K562 (cell line): Measurements from ENCODE around the gene SYNM. TPM values are rescaled to one million over a fixed set of nuclear protein-coding genes. Genes with fewer than 3 reads are reported as not detected.
A peak's percentile ranks its signal among the peaks of the same experiment; 100 is the strongest.

ENCODE experiments used
- ATAC-seq: fragments of 200-7000 bp; cut with Tn5 transposase; 3 replicates; pipeline ENCODE4 v1.9.1; 2020; ENCODE audit warnings: moderate library complexity
- BruUV-seq: library from RNA; stranded (reverse); fragments of 400-500 nt; replicated peaks from 2 replicates; lab custom pipeline; 2021; lab: Mats Ljungman, UMichigan
- CTCF ChIA-PET: fragments of 300-600 bp; formaldehyde crosslinking; extraction: SDS; loops from one replicate; lab custom pipeline; 2021; ENCODE audit warnings: low intra/inter-chr PET ratio; lab: Yijun Ruan, JAX
- POLR2A ChIA-PET: fragments of 300-600, 350-650 bp; sonication (Branson Sonifier 250); formaldehyde crosslinking; extraction: SDS; loops from one replicate; lab custom pipeline; 2021; ENCODE audit warnings: antibody characterized with exemption, inconsistent platforms; lab: Yijun Ruan, JAX
- DNase-seq, 4 experiments: peaks; one replicate each; pipeline versions ENCODE4 v3.0.0 to v3.0.0-alpha.2; 2011 to 2018; ENCODE audit warnings: low spot score in 3 of 4, mixed read lengths in 3 of 4; ENCODE audit errors: extremely low read depth in 1 of 4
- FAIRE-seq: peaks from 2 replicates; lab custom pipeline; 2011; peaks lifted over from hg19 to GRCh38; lab: Jason Lieb, UNC
- H2AFZ ChIP-seq: 2 replicates; pipeline ENCODE4 v1.6.0; 2011; ENCODE audit warnings: low read depth, low read length, control low read depth, inconsistent platforms
- H3K27ac ChIP-seq: fragments of 200-600 bp; 3 replicates; pipeline ENCODE4 v1.8.0; 2011; ENCODE audit warnings: low read depth, mild to moderate bottlenecking, control low read depth, inconsistent platforms, low read length, moderate library complexity, mixed read lengths; ENCODE audit errors: extremely low read depth
- H3K27me3 ChIP-seq, 2 experiments: fragments of 300-600 bp in 1 of 2; 2 replicates in 1 of 2; 3 replicates in 1 of 2; pipeline versions ENCODE4 v1.6.0 to v1.8.0; 2011; ENCODE audit warnings: inconsistent platforms in 2 of 2, low read length in 2 of 2, mild to moderate bottlenecking in 1 of 2, mixed read lengths in 1 of 2, moderate library complexity in 1 of 2; ENCODE audit not compliant: control insufficient read depth in 2 of 2, insufficient read depth in 2 of 2
- H3K36me3 ChIP-seq: fragments of 300-600 bp; 3 replicates; pipeline ENCODE4 v1.8.0; 2011; ENCODE audit warnings: mild to moderate bottlenecking, low read length, inconsistent platforms; ENCODE audit not compliant: control insufficient read depth, insufficient read depth
- H3K4me1 ChIP-seq, 2 experiments: fragments of 200-600 bp in 1 of 2; replicated peaks in 1 of 2; 2 replicates in 1 of 2; 3 replicates in 1 of 2; pipeline versions ENCODE4 v1.5.1 to v1.8.0; 2011; ENCODE audit warnings: inconsistent platforms in 2 of 2, low read length in 2 of 2, mild to moderate bottlenecking in 1 of 2, mixed read lengths in 1 of 2, moderate library complexity in 1 of 2; ENCODE audit not compliant: control insufficient read depth in 2 of 2, insufficient read depth in 2 of 2
- H3K4me2 ChIP-seq: 2 replicates; pipeline ENCODE4 v1.6.1; 2011; ENCODE audit warnings: low read length, control low read depth, inconsistent platforms, mixed read lengths; ENCODE audit not compliant: insufficient read depth
- H3K4me3 ChIP-seq: fragments of 200-600 bp; sonication (generic), shearing (Covaris generic); 2 replicates; pipeline ENCODE4 v1.5.1; 2016; ENCODE audit warnings: control low read depth, inconsistent platforms
- H3K79me2 ChIP-seq: fragments of 200-600 bp; 3 replicates; pipeline ENCODE4 v1.8.0; 2011; ENCODE audit warnings: low read length, inconsistent platforms; ENCODE audit not compliant: control insufficient read depth, insufficient read depth
- H3K9ac ChIP-seq, 2 experiments: 2 replicates each; pipeline versions ENCODE4 v1.6.0 to v1.6.1; 2011; ENCODE audit warnings: low read depth in 2 of 2, low read length in 2 of 2, control low read depth in 1 of 2, inconsistent platforms in 1 of 2, mild to moderate bottlenecking in 1 of 2, mixed read lengths in 1 of 2; ENCODE audit not compliant: insufficient read depth in 1 of 2
- H3K9me1 ChIP-seq: one replicate; pipeline ENCODE4 v1.6.0; 2011; ENCODE audit warnings: inconsistent platforms, mild to moderate bottlenecking, low read length, moderate library complexity; ENCODE audit not compliant: control insufficient read depth, insufficient read depth
- H3K9me3 ChIP-seq: replicated peaks from 2 replicates; pipeline ENCODE4 v1.5.1; 2011; ENCODE audit warnings: low read depth, low read length, inconsistent platforms; ENCODE audit not compliant: control insufficient read depth, insufficient read depth
- H4K20me1 ChIP-seq: replicated peaks from 2 replicates; pipeline ENCODE4 v1.6.1; 2011; ENCODE audit warnings: low read length, inconsistent platforms, mixed read lengths; ENCODE audit not compliant: control insufficient read depth, insufficient read depth
- PCBP2 ChIP-seq: fragments of 200-400 bp; formaldehyde crosslinking; IDR thresholded peaks from 2 replicates; pipeline ENCODE4 v1.6.1; 2018; ENCODE audit warnings: low read length, low read depth, mild to moderate bottlenecking, moderate library complexity; ENCODE audit not compliant: poor library complexity, severe bottlenecking
- TCF7L2 ChIP-seq: fragments of 150-350 bp; IDR thresholded peaks from 2 replicates; pipeline ENCODE4 v1.6.1; 2016; ENCODE audit warnings: low read depth, mild to moderate bottlenecking, low read length, moderate library complexity
- ZNF316 ChIP-seq: fragments of 450-650 bp; IDR thresholded peaks from 2 replicates; pipeline ENCODE4 v1.6.1; 2016
- WGBS: fragments of 100-300 bp; shearing (Covaris generic); methylation state at CpG from one replicate; pipeline ENCODE4 v1.1.6; 2016; ENCODE audit warnings: low coverage, mixed read lengths; ENCODE audit not compliant: insufficient coverage; ENCODE audit errors: missing lambda C conversion rate; 5-methylcytosine and 5-hydroxymethylcytosine counted together
- in situ Hi-C: fragments of 300-500 bp; cut with MboI; formaldehyde crosslinking; loops from 4 replicates; pipeline ENCODE4 v1.15.0; 2018; ENCODE audit warnings: inconsistent platforms, mixed read lengths
- intact Hi-C: fragments of 100-400 bp; cut with micrococcal nuclease; formaldehyde crosslinking; loops from 2 replicates; pipeline ENCODE4 v1.14.2; 2022
- polyA plus RNA-seq, 8 experiments: library from polyadenylated mRNA; depleted of rRNA in 4 of 8; stranded (reverse) in 5 of 8; unstranded in 3 of 8; fragments of >200 nt; fragmentation: Nextera tagmentation in 2 of 8; fragmentation: Illumina TruSeq in 1 of 8; extraction: Ambion mirVana in 2 of 8; extraction: Trizol in 1 of 8; gene quantifications; 2 replicates each; pipeline versions ENCODE4 v1.2.1 to v1.2.3, GENCODE V29; 2011 to 2014; ENCODE audit warnings: inconsistent platforms in 1 of 8, missing spikeins in 1 of 8
- total RNA-seq, 7 experiments: library from RNA; depleted of rRNA in 6 of 7; stranded (reverse); fragments of >200 nt in 6 of 7; fragmentation: Illumina TruSeq in 2 of 7; extraction: Trizol in 2 of 7; gene quantifications; 2 replicates each; pipeline versions ENCODE4 v1.2.1 to v1.2.3, GENCODE V29; 2011 to 2021; ENCODE audit warnings: low replicate concordance in 1 of 7
- TF ChIP-seq, protein P1 (sequence below): fragments of 250-450 bp; sonication (Bioruptor Pico); IDR thresholded peaks from 2 replicates; pipeline ENCODE4 v1.4.0; 2020; ENCODE audit warnings: mild to moderate bottlenecking, moderate library complexity, borderline replicate concordance

The SYNM gene
- total and polyA plus RNA-seq, 9 of the 15 experiments (the other 6 are each of a cell fraction or from before 2014, with no cell fraction given), result 0.01 to 0.42 (median 0.13) TPM

DNA sequence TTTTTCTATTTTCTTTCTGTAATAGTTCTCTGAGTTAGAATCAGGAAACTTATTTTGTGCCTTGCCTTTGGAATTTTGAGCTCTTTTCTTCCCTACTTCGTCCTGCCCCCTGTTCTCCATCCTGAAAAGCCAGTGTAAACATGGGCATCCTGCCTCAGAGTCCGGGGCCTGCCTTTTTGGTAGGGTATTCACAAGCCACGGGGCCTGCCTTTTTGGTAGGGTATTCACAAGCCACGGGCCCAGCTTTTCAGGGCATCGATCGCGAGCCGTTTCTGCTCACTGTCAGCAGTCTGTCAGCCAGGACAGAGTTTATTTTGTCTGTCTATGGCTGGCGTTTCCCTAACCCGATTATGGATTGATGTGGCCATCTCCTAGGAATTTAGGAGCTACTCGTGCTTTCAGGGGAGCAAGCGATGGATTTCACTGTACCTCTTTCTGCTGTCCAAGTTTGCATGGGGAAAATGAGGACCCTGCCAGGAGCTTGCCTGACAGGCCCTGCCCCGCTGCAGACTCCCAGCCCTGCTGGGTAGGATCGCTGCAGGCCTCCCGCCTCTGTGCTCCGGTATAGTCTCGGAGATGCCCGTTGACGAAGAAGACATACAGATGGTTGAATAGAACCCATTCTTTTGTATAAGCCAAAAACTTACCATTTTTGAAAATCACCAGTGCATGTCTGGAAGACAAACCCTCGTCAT is 12.8 kb downstream of the SYNM start:
- ChIA-PET CTCF (no interaction called here), POLR2A (interaction anchor here (0.6 to 1.0 kb wide), 2 partner anchors 9 to 26 kb away, joined by 3 to 6 read pairs; no protein-coding TSS in a partner anchor)
- Histone ChIP-seq H4K20me1 (no peaks in the 10 kb centered on the region), H3K4me1 (no peaks in the 10 kb centered on the region), H3K27ac (no peak overlapping the region), H3K36me3 (no peaks in the 10 kb centered on the region), H3K9me3 (no peaks in the 10 kb centered on the region), H3K9me1 (no peaks in the 10 kb centered on the region), H3K9ac (no peak overlapping the region), H3K27me3 (peaks cover 6 to 27% of the 10 kb centered on the region in 2 experiments; a peak in 4 of 5 replicates), H2AFZ (no peak overlapping the region), H3K79me2 (no peaks in the 10 kb centered on the region), H3K4me2 (no peak overlapping the region), H3K4me3 (no peak overlapping the region)
- WGBS, result 6% methylated on average over 19 of the region's 20 CpGs
- in situ Hi-C loops, result no loop called here
- TF ChIP-seq TCF7L2, result no peak
- no peak for TF ChIP-seq PCBP2
- ATAC-seq, result no peak
- no peak for DNase-seq
- FAIRE-seq, result no peak
- intact Hi-C loops, result no loop called here
- BruUV-seq, result no TSS peak

DNA sequence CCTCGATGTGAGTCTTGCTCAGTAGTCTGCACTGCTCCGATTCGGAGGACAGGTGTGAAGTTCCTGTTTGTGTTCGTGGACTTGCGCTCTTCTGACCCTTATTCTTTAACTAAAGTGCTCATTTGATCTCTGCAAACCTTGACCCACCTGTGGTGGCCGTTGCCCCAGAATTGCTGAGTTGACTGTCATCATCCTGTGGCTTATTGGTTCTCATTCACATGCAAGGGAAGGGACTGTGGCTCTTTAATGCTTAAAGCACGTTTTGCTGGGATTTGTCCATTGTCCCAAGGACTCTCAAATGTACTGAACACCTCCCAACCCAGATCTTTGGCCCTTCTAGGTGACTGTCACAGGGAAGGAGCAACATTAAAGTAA is 13.4 kb downstream of the SYNM start:
- in situ Hi-C loops, result no loop called here
- no peaks in the 10 kb centered on the region for H3K36me3 ChIP-seq
- no peak overlapping the region for H3K27ac ChIP-seq
- H3K9me3 ChIP-seq, result no peaks in the 10 kb centered on the region
- FAIRE-seq, result no peak
- no peak overlapping the region for H3K9ac ChIP-seq
- TF ChIP-seq, protein P1, sequence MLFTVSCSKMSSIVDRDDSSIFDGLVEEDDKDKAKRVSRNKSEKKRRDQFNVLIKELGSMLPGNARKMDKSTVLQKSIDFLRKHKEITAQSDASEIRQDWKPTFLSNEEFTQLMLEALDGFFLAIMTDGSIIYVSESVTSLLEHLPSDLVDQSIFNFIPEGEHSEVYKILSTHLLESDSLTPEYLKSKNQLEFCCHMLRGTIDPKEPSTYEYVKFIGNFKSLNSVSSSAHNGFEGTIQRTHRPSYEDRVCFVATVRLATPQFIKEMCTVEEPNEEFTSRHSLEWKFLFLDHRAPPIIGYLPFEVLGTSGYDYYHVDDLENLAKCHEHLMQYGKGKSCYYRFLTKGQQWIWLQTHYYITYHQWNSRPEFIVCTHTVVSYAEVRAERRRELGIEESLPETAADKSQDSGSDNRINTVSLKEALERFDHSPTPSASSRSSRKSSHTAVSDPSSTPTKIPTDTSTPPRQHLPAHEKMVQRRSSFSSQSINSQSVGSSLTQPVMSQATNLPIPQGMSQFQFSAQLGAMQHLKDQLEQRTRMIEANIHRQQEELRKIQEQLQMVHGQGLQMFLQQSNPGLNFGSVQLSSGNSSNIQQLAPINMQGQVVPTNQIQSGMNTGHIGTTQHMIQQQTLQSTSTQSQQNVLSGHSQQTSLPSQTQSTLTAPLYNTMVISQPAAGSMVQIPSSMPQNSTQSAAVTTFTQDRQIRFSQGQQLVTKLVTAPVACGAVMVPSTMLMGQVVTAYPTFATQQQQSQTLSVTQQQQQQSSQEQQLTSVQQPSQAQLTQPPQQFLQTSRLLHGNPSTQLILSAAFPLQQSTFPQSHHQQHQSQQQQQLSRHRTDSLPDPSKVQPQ (CRISPR knock-in tag), result no peak
- TF ChIP-seq ZNF316, result peak; percentile 28; the same call in 1 of the 2 replicates
- ChIA-PET CTCF (no interaction called here), POLR2A (interaction anchor here (1.0 kb wide), 1 partner anchor 9 kb away, joined by 6 read pairs; no protein-coding TSS in a partner anchor)
- peaks cover 0 to under 1% of the 10 kb centered on the region in 2 experiments; a peak in 1 of 5 replicates for H3K4me1 ChIP-seq
- H3K4me3 ChIP-seq, result no peak overlapping the region
- H3K9me1 ChIP-seq, result no peaks in the 10 kb centered on the region
- no TSS peak for BruUV-seq
- H2AFZ ChIP-seq, result no peak overlapping the region
- no peak overlapping the region for H3K4me2 ChIP-seq
- ATAC-seq, result no peak
- WGBS, result 16% methylated on average over 7 of the region's 7 CpGs
- no peaks in the 10 kb centered on the region for H3K79me2 ChIP-seq
- H3K27me3 ChIP-seq, result peaks cover 3 to 26% of the 10 kb centered on the region in 2 experiments; a peak in 4 of 5 replicates
- intact Hi-C loops, result no loop called here
- DNase-seq, result no peak
- H4K20me1 ChIP-seq, result no peaks in the 10 kb centered on the region
